SK-N-MC (cell line): ENCODE data around the gene SLC35F1.

Experiments
- DNase-seq: peaks from one replicate; pipeline ENCODE4 v3.0.0-alpha.2; 2011; ENCODE audit warnings: low read depth, low spot score
- H3K27ac ChIP-seq: fragments of 200-600 bp; sonication (generic); 2 replicates; pipeline ENCODE4 v1.5.1; 2016; ENCODE audit warnings: mixed run types
- H3K36me3 ChIP-seq: fragments of 200-600 bp; sonication (generic); 2 replicates; pipeline ENCODE4 v1.6.1; 2017; ENCODE audit warnings: antibody characterized with exemption, low read length, mixed read lengths; ENCODE audit not compliant: insufficient read depth
- H3K4me3 ChIP-seq: fragments of 200-600 bp; sonication (generic); 2 replicates; pipeline ENCODE4 v1.5.1; 2016
- H3K9ac ChIP-seq: fragments of 200-600 bp; sonication (generic); 2 replicates; pipeline ENCODE4 v1.8.0; 2017; ENCODE audit warnings: mixed run types, mixed read lengths; ENCODE audit not compliant: insufficient read length
- H3K9me3 ChIP-seq: fragments of 200-600 bp; sonication (generic); 2 replicates; pipeline ENCODE4 v1.6.1; 2017; ENCODE audit warnings: low read depth, mild to moderate bottlenecking, antibody characterized with exemption, low read length, moderate library complexity, mixed read lengths
- EZH2 ChIP-seq: fragments of 200-600 bp; sonication (generic); IDR thresholded peaks from one replicate; pipeline ENCODE4 v1.6.1; 2017; ENCODE audit warnings: antibody characterized with exemption
- FOXP2 ChIP-seq: optimal IDR thresholded peaks from 2 replicates; pipeline ENCODE3; 2011; ENCODE audit warnings: mild to moderate bottlenecking, moderate library complexity; ENCODE audit not compliant: insufficient read depth; ENCODE audit errors: extremely low read length, control extremely low read depth
- POLR2AphosphoS5 ChIP-seq: IDR thresholded peaks from 2 replicates; pipeline ENCODE4 v1.6.1; 2012; ENCODE audit warnings: mild to moderate bottlenecking, low read depth, low read length, borderline replicate concordance

Gene SLC35F1

GRCh38 chr6:117907601-117908245 lies 659 bp downstream of the SLC35F1 start:
- Histone ChIP-seq H3K27ac (no peak overlapping the region), H3K4me3 (peak overlapping the region; percentile 83), H3K9me3 (no peaks in the 10 kb centered on the region), H3K36me3 (no peaks in the 10 kb centered on the region), H3K9ac (no peak overlapping the region)
- DNase-seq: no peak
- TF ChIP-seq EZH2 (no peak), FOXP2 (no peak), POLR2AphosphoS5 (no peak)

- TF ChIP-seq FOXP2 (no peak), EZH2 (no peak), POLR2AphosphoS5 (no peak)
- DNase-seq: no peak
- Histone ChIP-seq H3K4me3 (peak overlapping the region; percentile 83), H3K9ac (no peak overlapping the region), H3K9me3 (no peaks in the 10 kb centered on the region), H3K27ac (no peak overlapping the region), H3K36me3 (no peaks in the 10 kb centered on the region)
Measured at GRCh38 chr6:117908246-117909068, 1.4 kb downstream of the SLC35F1 start.

GRCh38 chr6:117909638-117910037 lies 2.6 kb downstream of the SLC35F1 start:
- H3K9me3 ChIP-seq: no peaks in the 10 kb centered on the region
- no peaks in the 10 kb centered on the region for H3K36me3 ChIP-seq
- no peak for DNase-seq
- no peak for TF ChIP-seq EZH2
- TF ChIP-seq POLR2AphosphoS5: no peak
- no peak for TF ChIP-seq FOXP2
- H3K4me3 ChIP-seq: no peak overlapping the region
- no peak overlapping the region for H3K27ac ChIP-seq
- no peak overlapping the region for H3K9ac ChIP-seq

- H3K9ac ChIP-seq: no peak overlapping the region
- DNase-seq: no peak
Measured at GRCh38 chr6:117910549-117910948, 3.5 kb downstream of the SLC35F1 start.

GRCh38 chr6:117911150-117911549 lies 4.1 kb downstream of the SLC35F1 start:
- Histone ChIP-seq H3K27ac (no peak overlapping the region), H3K9me3 (no peaks in the 10 kb centered on the region), H3K4me3 (no peak overlapping the region), H3K9ac (no peak overlapping the region), H3K36me3 (no peaks in the 10 kb centered on the region)
- TF ChIP-seq POLR2AphosphoS5 (no peak), EZH2 (no peak), FOXP2 (no peak)
- no peak for DNase-seq

More at GRCh38 chr6:117910549-117910948, 3.5 kb downstream of the SLC35F1 start:
- Histone ChIP-seq H3K9me3 (no peaks in the 10 kb centered on the region), H3K27ac (no peak overlapping the region), H3K36me3 (no peaks in the 10 kb centered on the region), H3K4me3 (no peak overlapping the region)
- TF ChIP-seq FOXP2: no peak
- TF ChIP-seq POLR2AphosphoS5: no peak
- TF ChIP-seq EZH2: no peak

- H3K9me3 ChIP-seq: no peaks in the 10 kb centered on the region
- no peak overlapping the region for H3K27ac ChIP-seq
- DNase-seq: no peak
- no peak overlapping the region for H3K9ac ChIP-seq
- H3K36me3 ChIP-seq: no peaks in the 10 kb centered on the region
- TF ChIP-seq EZH2 (no peak), FOXP2 (no peak), POLR2AphosphoS5 (no peak)
- no peak overlapping the region for H3K4me3 ChIP-seq
Measured at GRCh38 chr6:117911660-117912059, 4.6 kb downstream of the SLC35F1 start.

- no peak for TF ChIP-seq EZH2
- TF ChIP-seq FOXP2: no peak
- no peak for TF ChIP-seq POLR2AphosphoS5
- DNase-seq: no peak
- Histone ChIP-seq H3K9me3 (no peaks in the 10 kb centered on the region), H3K36me3 (no peaks in the 10 kb centered on the region), H3K4me3 (no peak overlapping the region), H3K9ac (no peak overlapping the region), H3K27ac (no peak overlapping the region)
Measured at GRCh38 chr6:117915846-117916245, 8.8 kb downstream of the SLC35F1 start.

GRCh38 chr6:117916483-117916882 lies 9.4 kb downstream of the SLC35F1 start:
- no peaks in the 10 kb centered on the region for H3K9me3 ChIP-seq
- H3K9ac ChIP-seq: no peak overlapping the region
- no peaks in the 10 kb centered on the region for H3K36me3 ChIP-seq
- no peak for TF ChIP-seq FOXP2
- TF ChIP-seq EZH2: no peak
- no peak for TF ChIP-seq POLR2AphosphoS5
- no peak overlapping the region for H3K27ac ChIP-seq
- DNase-seq: no peak
- H3K4me3 ChIP-seq: no peak overlapping the region
